ENCODE results near the gene MYPOP. TPM values are rescaled to one million over a fixed set of nuclear protein-coding genes. Genes with fewer than 3 reads are reported as not detected.
A peak's percentile ranks its signal among the peaks of the same experiment; 100 is the strongest.

Gene MYPOP
- total RNA-seq, 1 experiment from 2014 or later = 13.6 TPM

- H3K4me3 ChIP-seq = no peak overlapping the region
- BruUV-seq (replicated peaks) = no TSS peak
- POLR2A ChIA-PET (ENCODE audit: unreplicated experiment) = no interaction called here
Measured at GRCh38 chr19:45890877-45891276, 11.5 kb downstream of the MYPOP start.

GRCh38 chr19:45889210-45889885 lies 13.1 kb downstream of the MYPOP start:
- POLR2A ChIA-PET (ENCODE audit: unreplicated experiment) = no interaction called here
- no peaks in the 10 kb centered on the region for H3K36me3 ChIP-seq (ENCODE audit: low read depth)
- BruUV-seq (replicated peaks) = no TSS peak
- TF ChIP-seq CTCF (conservative IDR thresholded peaks at IDR 0.05) = no peak
- TF ChIP-seq EZH2 (IDR thresholded peaks at IDR 0.05; ENCODE audit: low read depth) = no peak
- no peaks in the 10 kb centered on the region for H3K9me2 ChIP-seq (ENCODE audit: insufficient read depth)
- H3K9me3 ChIP-seq (ENCODE audit: insufficient read depth, low read depth) = no peaks in the 10 kb centered on the region
- CTCF ChIA-PET = interaction anchor here (0.6 kb wide), 1 partner anchor 103 kb away, joined by 3 read pairs; no protein-coding TSS in a partner anchor
- H3K27me3 ChIP-seq (ENCODE audit: insufficient read depth, low read depth) = no peaks in the 10 kb centered on the region
- no peak overlapping the region for H3K4me3 ChIP-seq
- H3K79me2 ChIP-seq (ENCODE audit: low read depth) = peaks cover 12% of the 10 kb centered on the region
- no peak overlapping the region for H3K27ac ChIP-seq
- DNase-seq = no peak
- peaks cover 8% of the 10 kb centered on the region for H3K4me1 ChIP-seq (replicated peaks; ENCODE audit: insufficient read depth)
- H4K20me1 ChIP-seq (ENCODE audit: insufficient read depth) = peaks cover 8% of the 10 kb centered on the region
- peaks cover 26% of the 10 kb centered on the region for H3F3A ChIP-seq (ENCODE audit: insufficient read depth, low read depth)
- H2AFZ ChIP-seq = no peak overlapping the region
- H3K4me2 ChIP-seq = no peak overlapping the region
- intact Hi-C loops (cut with micrococcal nuclease; ENCODE audit: unreplicated experiment) = no loop called here

More at GRCh38 chr19:45890877-45891276, 11.5 kb downstream of the MYPOP start:
- CTCF ChIA-PET = no interaction called here
- intact Hi-C loops (cut with micrococcal nuclease; ENCODE audit: unreplicated experiment) = no loop called here
- H3K27ac ChIP-seq = no peak overlapping the region
- H3K36me3 ChIP-seq (ENCODE audit: low read depth) = no peaks in the 10 kb centered on the region
- no peaks in the 10 kb centered on the region for H4K20me1 ChIP-seq (ENCODE audit: insufficient read depth)
- no peaks in the 10 kb centered on the region for H3K27me3 ChIP-seq (ENCODE audit: insufficient read depth, low read depth)
- H3K9me3 ChIP-seq (ENCODE audit: insufficient read depth, low read depth) = no peaks in the 10 kb centered on the region
- H2AFZ ChIP-seq = no peak overlapping the region
- TF ChIP-seq EZH2 (IDR thresholded peaks at IDR 0.05; ENCODE audit: low read depth) (no peak), CTCF (conservative IDR thresholded peaks at IDR 0.05) (no peak)
- H3K79me2 ChIP-seq (ENCODE audit: low read depth) = no peaks in the 10 kb centered on the region
- peaks cover 26% of the 10 kb centered on the region for H3F3A ChIP-seq (ENCODE audit: insufficient read depth, low read depth)
- H3K4me2 ChIP-seq = no peak overlapping the region
- no peaks in the 10 kb centered on the region for H3K9me2 ChIP-seq (ENCODE audit: insufficient read depth)
- no peaks in the 10 kb centered on the region for H3K4me1 ChIP-seq (replicated peaks; ENCODE audit: insufficient read depth)
- DNase-seq = no peak

GRCh38 chr19:45887200-45887710 lies 15.2 kb downstream of the MYPOP start:
- Histone ChIP-seq H3K79me2 (ENCODE audit: low read depth) (peaks cover 23% of the 10 kb centered on the region), H3K36me3 (ENCODE audit: low read depth) (no peaks in the 10 kb centered on the region), H3K4me1 (replicated peaks; ENCODE audit: insufficient read depth) (peaks cover 18% of the 10 kb centered on the region), H3K9me3 (ENCODE audit: insufficient read depth, low read depth) (no peaks in the 10 kb centered on the region), H3K27ac (peak overlapping the region; percentile 62), H2AFZ (peak overlapping the region; percentile 92), H3K27me3 (ENCODE audit: insufficient read depth, low read depth) (no peaks in the 10 kb centered on the region), H3F3A (ENCODE audit: insufficient read depth, low read depth) (peaks cover 32% of the 10 kb centered on the region), H4K20me1 (ENCODE audit: insufficient read depth) (peaks cover 26% of the 10 kb centered on the region), H3K9me2 (ENCODE audit: insufficient read depth) (no peaks in the 10 kb centered on the region), H3K4me2 (peak overlapping the region; percentile 80), H3K4me3 (peak overlapping the region; percentile 75)
- TF ChIP-seq CTCF (conservative IDR thresholded peaks at IDR 0.05) = no peak
- TF ChIP-seq EZH2 (IDR thresholded peaks at IDR 0.05; ENCODE audit: low read depth) = no peak
- DNase-seq = no peak
- ChIA-PET POLR2A (ENCODE audit: unreplicated experiment) (no interaction called here), CTCF (no interaction called here)
- BruUV-seq (replicated peaks) = TSS peak; percentile 97
- intact Hi-C loops (cut with micrococcal nuclease; ENCODE audit: unreplicated experiment) = no loop called here
